Fibroblast of peridontal ligament (primary cell): Measurements from ENCODE around the gene ASCC3.
A peak's percentile ranks its signal among the peaks of the same experiment; 100 is the strongest.

Source experiments
- DNase-seq: peaks from one replicate; pipeline ENCODE4 v3.0.0-alpha.2; 2010; ENCODE audit errors: extremely low read depth

ASCC3 gene

GRCh38 chr6:100577425-100577824 is 303.7 kb downstream of the ASCC3 start:
- DNase-seq: no peak

- no peak for DNase-seq
Observed at GRCh38 chr6:100575921-100576320, 305.2 kb downstream of the ASCC3 start.

- DNase-seq: no peak
Observed at GRCh38 chr6:100574836-100575235, 306.3 kb downstream of the ASCC3 start.

DNA sequence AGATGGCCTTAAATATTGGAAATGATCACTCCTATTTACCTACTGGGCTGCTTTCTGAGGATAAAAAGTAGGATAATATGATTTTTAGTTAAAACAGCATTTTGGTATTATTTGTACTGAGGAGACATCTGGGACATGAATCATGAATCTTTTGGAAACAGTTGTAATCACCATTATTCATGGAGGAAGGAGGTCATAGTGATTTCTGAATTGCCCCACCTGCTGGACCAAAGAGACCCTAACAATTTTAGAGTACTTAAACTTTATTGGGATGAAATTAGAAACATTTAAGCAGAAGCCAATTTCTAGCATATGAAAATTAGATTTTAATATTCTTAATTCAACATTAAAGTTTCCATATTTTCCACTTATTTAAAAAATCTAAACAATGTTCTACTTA is 308.0 kb downstream of the ASCC3 start:
- peak; percentile 72 for DNase-seq

GRCh38 chr6:100568255-100568654 is 312.9 kb downstream of the ASCC3 start:
- no peak for DNase-seq

DNA sequence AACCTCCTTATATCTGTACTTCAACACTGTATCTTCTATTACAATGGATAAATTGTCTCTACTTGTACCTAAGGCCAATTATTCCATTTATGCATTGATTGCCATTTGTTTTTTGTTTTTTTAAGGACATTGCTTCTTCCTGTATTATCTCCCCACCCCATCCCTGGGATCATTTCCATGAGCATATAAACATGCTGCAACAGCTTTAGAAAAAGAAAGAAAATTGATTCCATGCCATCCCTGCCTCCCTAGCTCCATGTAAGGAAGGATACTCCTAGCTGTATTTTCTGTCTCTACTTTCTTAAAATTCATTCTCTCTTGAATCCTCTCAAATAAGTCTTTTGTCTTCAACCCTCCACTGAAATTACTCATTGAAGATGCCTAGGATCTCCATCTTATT is 314.6 kb downstream of the ASCC3 start:
- DNase-seq: peak; percentile 11

DNA sequence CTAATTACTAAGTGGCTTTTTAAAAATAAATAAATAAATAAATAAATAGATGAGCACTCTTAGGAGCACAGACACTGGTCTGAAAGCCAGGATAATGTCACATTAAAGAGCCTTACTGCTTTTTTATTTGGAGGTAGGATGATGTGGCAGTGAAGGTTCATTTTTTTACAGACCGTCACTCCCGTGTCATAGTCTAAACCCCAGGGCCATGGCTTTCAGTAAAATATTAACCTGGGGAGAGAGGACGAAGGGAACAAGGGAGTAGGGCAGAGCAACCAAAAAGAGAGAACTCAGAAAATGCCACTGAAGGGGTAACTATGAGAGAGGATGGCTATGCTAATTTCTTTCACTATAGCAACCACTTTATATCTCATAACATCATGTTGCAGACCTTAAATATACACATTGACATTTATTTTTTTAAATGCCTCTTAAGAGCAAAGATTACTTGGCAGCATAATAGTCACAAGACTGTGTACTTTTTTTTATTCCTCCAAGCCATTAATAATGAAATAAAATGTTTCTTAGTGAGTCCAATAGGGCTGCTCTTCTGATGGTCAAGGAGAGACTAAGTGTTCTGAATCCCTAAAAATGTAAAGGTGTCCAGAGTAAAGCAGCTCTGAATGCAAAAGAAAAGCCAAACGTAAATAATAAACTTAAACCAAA is 315.6 kb downstream of the ASCC3 start:
- no peak for DNase-seq

GRCh38 chr6:100559859-100560258 is 321.3 kb downstream of the ASCC3 start:
- DNase-seq: no peak

DNA sequence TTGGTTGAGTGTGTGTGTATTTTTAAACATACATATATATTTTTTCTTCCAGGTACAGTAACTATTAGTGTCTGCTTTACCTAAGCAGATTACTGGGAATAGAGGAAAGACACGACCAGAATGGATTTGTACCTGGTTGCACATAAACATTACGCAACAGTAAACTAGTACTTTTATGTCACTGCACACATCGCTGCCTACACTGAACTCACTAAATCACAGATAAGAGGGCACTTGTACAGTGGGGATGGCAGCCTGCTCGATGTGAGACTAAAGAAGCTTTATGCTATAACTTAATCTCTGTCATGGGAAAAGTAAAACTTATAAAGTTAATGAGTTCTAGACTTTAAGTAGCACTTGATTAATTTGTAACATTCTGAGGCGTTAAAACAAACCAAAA is 326.9 kb downstream of the ASCC3 start:
- DNase-seq: no peak

DNA sequence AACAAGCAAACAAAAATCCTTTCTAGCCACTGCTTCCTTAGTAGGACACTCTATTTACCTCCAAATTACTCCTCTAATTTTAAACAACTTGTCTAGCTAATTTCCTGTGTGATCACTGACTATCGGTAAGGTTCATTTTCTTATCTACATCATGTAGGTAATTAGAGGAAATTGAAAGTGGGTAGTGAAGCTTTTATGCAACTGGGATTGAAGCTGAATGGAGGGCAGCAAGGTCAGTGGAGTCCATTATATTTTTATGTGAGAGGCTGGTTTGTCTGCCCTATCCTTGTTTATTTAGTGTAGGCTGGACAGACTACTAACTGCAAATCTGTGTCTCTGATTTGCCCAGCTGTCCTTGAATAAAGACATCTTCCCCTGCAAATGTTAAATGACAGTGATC is 327.9 kb downstream of the ASCC3 start:
- DNase-seq: no peak

DNA sequence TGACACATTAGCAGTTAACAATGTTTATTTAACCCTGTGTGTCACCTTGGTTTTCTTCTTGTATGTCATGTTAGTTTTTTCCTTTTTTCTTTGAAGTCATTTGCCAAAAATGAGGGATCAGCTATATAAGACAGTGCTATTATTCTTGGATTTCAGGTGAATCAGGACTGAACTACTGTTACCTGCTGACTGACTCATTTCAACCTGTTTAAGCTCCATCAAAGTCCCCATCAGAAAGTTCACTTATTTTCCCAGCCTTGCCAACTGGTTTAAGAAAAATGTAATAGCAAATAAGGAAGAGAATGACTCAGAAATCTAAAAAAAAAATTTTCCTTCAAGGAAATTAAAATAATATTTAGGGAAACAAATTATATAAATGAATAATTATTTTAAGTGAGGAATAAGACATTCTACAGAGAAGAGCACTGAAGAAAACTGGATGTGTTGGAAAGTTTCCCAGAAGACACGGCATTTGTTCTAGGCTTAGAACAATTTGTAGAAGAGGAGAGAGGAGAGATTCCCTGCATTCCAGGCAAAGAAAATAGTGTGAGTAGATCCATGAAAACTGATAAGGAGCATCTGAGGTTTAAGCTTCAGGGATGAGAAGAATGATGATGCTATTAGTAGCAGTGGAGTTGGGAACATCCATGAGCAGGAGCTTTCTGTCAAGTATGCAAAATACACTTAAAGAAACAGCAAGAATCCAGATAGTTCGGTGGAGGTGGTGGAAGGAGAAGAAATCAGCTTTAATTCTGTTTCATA is 331.5 kb downstream of the ASCC3 start:
- DNase-seq: peak; percentile 18

DNA sequence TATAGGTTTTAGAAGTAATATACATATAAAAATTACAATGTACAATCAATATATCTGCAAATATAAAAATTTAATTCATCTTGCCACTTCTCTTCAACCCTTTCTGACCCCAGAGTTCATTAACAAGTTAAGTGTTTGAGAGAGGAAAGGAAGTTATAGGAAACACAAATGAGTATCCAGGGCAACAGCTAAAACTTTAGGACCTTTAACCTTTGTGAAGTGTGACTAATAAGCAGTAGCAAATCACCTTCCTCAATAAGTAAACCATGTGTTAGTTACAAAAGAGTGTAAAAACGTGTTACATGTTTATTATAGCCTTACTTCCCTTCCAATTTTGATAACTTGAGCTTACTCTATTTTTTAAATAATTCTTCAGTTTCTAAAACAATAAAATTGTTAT is 343.0 kb downstream of the ASCC3 start:
- no peak for DNase-seq

DNA sequence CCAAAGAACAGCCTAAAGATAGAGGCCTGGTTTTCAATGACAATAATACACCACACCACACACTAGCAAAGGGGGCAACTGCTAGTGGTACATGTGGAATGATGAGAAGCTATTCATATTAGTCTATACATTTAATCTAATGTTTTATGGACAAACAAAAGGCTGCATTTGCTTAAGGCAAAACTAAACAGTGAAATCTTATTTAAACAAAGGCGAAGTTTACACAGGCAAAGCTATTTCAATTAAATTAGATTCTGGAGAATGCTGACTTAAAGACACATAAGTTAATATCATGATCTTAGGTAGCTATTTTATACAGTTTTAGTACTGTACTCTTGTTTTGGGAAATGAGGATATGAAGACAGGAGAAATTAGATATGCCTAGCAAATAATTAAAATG is 362.5 kb downstream of the ASCC3 start:
- no peak for DNase-seq

GRCh38 chr6:100517633-100518032 is 363.5 kb downstream of the ASCC3 start:
- DNase-seq: no peak

DNA sequence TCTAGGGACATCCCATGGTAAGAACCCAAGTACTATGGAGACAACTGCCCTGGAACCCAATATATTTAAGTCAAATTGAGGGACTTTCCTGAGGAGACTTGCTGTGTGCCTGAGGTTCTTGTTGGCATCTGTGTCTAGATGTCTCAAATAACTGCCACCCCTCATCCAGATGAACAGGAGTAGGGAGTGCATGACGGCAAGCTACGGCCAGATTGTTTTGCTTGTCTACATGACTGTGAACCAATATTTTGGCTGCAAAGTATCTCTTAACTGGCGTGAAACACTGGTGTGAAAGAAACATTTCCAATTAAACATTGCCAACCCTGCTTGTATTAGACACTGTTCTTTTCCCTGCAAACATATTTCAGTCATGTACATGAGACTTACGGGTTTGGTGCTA is 364.0 kb downstream of the ASCC3 start:
- DNase-seq: no peak

DNA sequence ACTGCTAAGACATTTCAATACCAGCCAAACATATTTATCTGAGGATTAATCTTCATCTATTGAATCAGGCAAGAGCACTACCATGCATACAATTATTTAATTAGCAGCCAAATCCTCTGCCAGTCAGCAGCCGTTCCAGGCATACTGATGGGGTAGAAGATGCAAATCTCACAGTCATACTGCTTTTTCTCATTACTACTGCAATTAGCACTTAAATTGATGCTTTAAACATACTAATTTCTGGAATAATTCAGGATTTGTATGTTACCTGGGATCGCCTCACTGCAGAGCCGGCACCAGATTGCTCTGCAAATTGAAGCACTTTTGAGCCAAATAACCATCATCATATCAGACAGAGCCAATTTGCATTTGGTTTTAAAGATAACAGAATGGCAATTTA is 366.5 kb downstream of the ASCC3 start:
- DNase-seq: no peak

DNA sequence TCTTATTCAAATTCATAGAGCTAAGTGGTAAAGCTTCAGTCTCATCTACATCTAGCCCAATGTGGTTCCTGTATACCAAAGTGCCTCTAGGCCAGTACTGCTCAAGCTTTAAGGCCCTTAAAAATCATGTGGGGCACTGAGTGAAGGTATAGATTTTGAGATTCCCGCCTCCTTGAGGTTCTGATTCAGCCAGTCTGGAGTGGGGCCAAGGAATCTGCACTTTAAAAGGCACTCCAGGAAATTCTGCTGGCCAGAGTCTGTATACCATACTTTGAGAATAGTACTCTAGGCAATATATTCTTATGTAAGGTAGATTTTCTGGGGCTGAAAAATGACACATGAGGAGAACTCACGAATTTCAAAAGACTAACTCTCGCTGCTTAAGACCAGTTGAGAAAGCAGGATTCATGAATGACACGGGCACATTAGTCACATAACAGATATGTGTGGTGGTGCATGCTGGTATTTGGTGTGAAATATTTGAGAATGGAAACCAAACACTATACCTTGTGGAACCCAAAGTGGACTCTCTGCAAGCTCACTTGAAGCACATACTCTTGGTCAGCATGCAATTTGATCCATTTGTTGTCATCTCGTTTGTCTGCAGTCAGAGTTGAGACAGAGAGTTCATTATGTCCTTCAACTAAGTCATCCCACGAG is 368.8 kb downstream of the ASCC3 start:
- peak; percentile 12 for DNase-seq

- DNase-seq: no peak
Observed at GRCh38 chr6:100509101-100509500, 372.0 kb downstream of the ASCC3 start.

GRCh38 chr6:100506651-100507050 is 374.5 kb downstream of the ASCC3 start:
- DNase-seq: peak; percentile 61

DNA sequence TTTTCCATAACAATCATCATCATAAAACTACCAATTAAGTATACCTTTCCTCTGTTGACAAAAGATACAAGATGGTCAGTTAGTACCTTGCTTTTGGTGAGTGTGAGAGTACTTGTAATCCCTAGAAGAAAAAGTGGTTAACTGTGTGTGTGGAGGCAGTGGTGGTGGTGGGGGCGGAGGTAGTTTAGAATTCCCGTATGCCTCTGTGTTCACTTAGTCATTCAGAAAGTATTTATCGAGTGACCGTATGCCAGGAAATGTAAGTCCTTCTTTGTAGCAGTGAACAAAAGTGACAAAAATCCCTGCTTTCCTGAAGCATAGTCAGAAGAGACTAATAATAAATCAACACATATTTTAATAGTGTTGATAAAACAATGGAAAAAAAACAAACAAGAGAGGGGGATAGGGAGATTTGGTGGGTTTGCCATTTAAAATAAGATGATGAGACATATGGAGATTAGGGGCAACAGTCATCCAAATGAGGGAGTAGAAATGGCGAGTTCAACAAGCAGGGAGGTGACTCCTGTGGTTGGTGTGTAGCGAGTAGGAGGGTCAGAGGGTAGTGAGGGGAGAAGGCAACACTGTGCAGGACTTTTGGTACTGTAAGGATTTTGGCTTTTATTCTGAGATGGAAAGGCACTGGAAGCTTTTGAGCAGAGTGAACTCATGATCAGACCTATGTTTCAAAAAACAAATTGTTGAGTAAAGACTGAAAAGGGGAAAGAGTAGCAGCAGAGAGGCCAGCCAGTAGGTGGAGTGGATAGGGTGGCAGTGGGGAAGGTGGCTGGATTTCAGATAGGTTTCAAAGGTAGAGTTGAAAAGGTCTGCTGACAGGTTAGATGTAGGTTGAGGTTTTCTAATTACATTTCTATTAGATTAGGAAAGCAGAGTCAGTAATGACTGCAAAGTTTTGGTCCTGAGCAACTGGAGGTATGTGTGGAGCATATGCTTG is 376.1 kb downstream of the ASCC3 start:
- peak; percentile 83 for DNase-seq

DNA sequence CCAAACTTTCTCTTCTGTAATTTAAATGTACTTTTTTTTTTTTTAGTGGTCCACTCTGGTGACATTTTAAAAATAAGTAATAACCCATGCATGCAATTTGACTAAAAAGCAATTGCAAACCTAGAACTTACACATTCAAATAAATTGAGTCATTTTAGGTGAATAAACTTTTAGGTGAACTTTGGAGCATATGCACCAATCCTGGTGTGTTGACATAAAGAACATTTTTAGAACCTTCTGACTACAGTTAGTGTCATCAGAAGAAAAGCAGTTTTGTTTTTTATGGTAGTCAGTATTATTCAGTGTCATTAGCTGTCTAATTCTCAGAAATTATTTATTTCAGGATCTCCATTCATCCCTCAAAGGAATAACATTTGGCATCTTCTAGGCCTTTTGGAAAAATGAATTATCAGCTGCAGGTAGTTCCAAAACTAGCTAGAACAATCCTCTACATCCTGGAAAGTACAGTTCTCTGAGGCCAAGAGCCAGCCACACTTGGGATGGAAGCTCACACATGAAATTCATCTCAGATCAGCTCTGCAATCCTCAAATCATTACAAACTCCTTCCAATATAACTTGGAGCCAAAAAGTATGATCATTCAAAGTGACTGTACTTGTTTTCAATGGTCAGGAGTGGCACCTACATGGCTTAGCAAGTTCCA is 378.0 kb downstream of the ASCC3 start:
- no peak for DNase-seq
